Thyroid gland (tissue), 4 donors: ENCODE results near the gene XDH.

Source experiments
- CTCF ChIP-seq, 6 experiments: fragments of 200-600 bp in 3 of 6; fragments of 450-650 bp in 3 of 6; sonication (generic) in 3 of 6; IDR thresholded peaks; one replicate each; pipeline ENCODE4 v1.5.1; 2016 to 2019; ENCODE audit warnings: antibody characterized with exemption in 6 of 6, mild to moderate bottlenecking in 2 of 6, inconsistent platforms in 1 of 6, moderate library complexity in 1 of 6
- POLR2A ChIP-seq, 2 donors: fragments of 450-650 bp; IDR thresholded peaks; one replicate each; pipeline ENCODE4 v1.6.1; 2017; ENCODE audit warnings: antibody characterized with exemption in 2 of 2, mild to moderate bottlenecking in 2 of 2, moderate library complexity in 1 of 2

- TF ChIP-seq POLR2A (IDR thresholded peaks at IDR 0.05): no peak
- no peak for TF ChIP-seq CTCF (IDR thresholded peaks at IDR 0.05)
These were observed 15.7 kb downstream of the XDH start for GRCh38 chr2:31398881-31399280.
